Measurements from ENCODE around the gene NOP53. TPM values are rescaled to one million over a fixed set of nuclear protein-coding genes. Genes with fewer than 3 reads are reported as not detected.
"Not testable (repeated sequence)": the region's sequence is repeated elsewhere in the genome, so short reads cannot be mapped to it uniquely, and the experiment has no call there.

The NOP53 gene
- total RNA-seq, 2 experiments from 2014 or later = 259 to 268 TPM

- H3K36me3 Mint-ChIP-seq = peaks cover 10% of the 10 kb centered on the region
- ChIA-PET POLR2A (no interaction called here), CTCF (interaction anchor here (1.0 to 13.9 kb wide), 6 partner anchors 8 to 269 kb away, joined by 3 to 193 read pairs (median 4); partner anchors contain the start of genes EHD2 and NAPA)
- no peak overlapping the region for H3K27ac Mint-ChIP-seq
- H3K27me3 Mint-ChIP-seq = no peaks in the 10 kb centered on the region
- DNase-seq = no peak
- H3K9me3 Mint-ChIP-seq = no peaks in the 10 kb centered on the region
- H3K4me3 Mint-ChIP-seq = no peak overlapping the region
- intact Hi-C loops (cut with micrococcal nuclease) = loop anchor here (5.0 kb wide), 1 partner anchor 407 kb away; no protein-coding TSS in a partner anchor
- H3K4me1 Mint-ChIP-seq (ENCODE audit: low read depth) = no peaks in the 10 kb centered on the region
Observed at GRCh38 chr19:47704656-47705055, 40.7 kb upstream of the NOP53 start.

GRCh38 chr19:47707135-47707925 lies 38.0 kb upstream of the NOP53 start:
- Mint-ChIP-seq H3K27me3 (peaks cover 6% of the 10 kb centered on the region), H3K27ac (no peak overlapping the region), H3K9me3 (no peaks in the 10 kb centered on the region), H3K4me1 (ENCODE audit: low read depth) (no peaks in the 10 kb centered on the region), H3K36me3 (peaks cover 6% of the 10 kb centered on the region), H3K4me3 (no peak overlapping the region)
- intact Hi-C loops (cut with micrococcal nuclease) = loop anchor here (1.0 to 5.0 kb wide), 2 partner anchors 271 to 410 kb away; no protein-coding TSS in a partner anchor
- POLR2A ChIA-PET = no interaction called here
- DNase-seq = peak; percentile 88
- CTCF ChIA-PET = interaction anchor here (0.6 to 13.9 kb wide), 26 partner anchors 8 to 415 kb away, joined by 3 to 193 read pairs (median 4); partner anchors contain the start of genes KPTN, NAPA and NOP53

GRCh38 chr19:47711652-47712242 lies 33.6 kb upstream of the NOP53 start:
- peaks cover 3% of the 10 kb centered on the region for H3K9me3 Mint-ChIP-seq
- ChIA-PET POLR2A (no interaction called here), CTCF (interaction anchor here (1.6 to 13.9 kb wide), 10 partner anchors 8 to 276 kb away, joined by 3 to 193 read pairs (median 11); partner anchors contain the start of genes KPTN, NAPA and NOP53)
- intact Hi-C loops (cut with micrococcal nuclease) = no loop called here
- peak overlapping the region; percentile 32 for H3K4me3 Mint-ChIP-seq
- no peak for DNase-seq
- H3K4me1 Mint-ChIP-seq (ENCODE audit: low read depth) = no peaks in the 10 kb centered on the region
- no peaks in the 10 kb centered on the region for H3K36me3 Mint-ChIP-seq
- H3K27ac Mint-ChIP-seq = no peak overlapping the region
- peaks cover 26% of the 10 kb centered on the region for H3K27me3 Mint-ChIP-seq

GRCh38 chr19:47713046-47714021 lies 32.0 kb upstream of the NOP53 start, which contains the start of gene EHD2:
EHD2 (plus strand) TSS chr19:47713422; CDS start chr19:47716613, 3,191 bp downstream.
- Mint-ChIP-seq H3K27me3 (peaks cover 26% of the 10 kb centered on the region), H3K9me3 (peaks cover 3% of the 10 kb centered on the region), H3K27ac (no peak within 1 kb of the TSS), H3K4me1 (ENCODE audit: low read depth) (no peaks in the 10 kb centered on the region), H3K4me3 (peak within 1 kb of the TSS; percentile 14), H3K36me3 (no peaks in the 10 kb centered on the region)
- ChIA-PET POLR2A (interaction anchor here (1.4 kb wide), 1 partner anchor 30 kb away, joined by 6 read pairs; no protein-coding TSS in a partner anchor), CTCF (interaction anchor here (0.6 to 13.9 kb wide), 29 partner anchors 10 to 408 kb away, joined by 3 to 193 read pairs (median 5); partner anchors contain the start of genes NAPA and NOP53)
- intact Hi-C loops (cut with micrococcal nuclease) = loop anchor here (1.0 kb wide), 1 partner anchor 30 kb away; no protein-coding TSS in a partner anchor
- peak; percentile 64 for DNase-seq

GRCh38 chr19:47714339-47714738 lies 31.0 kb upstream of the NOP53 start:
- intact Hi-C loops (cut with micrococcal nuclease) = no loop called here
- no peak for DNase-seq
- H3K27me3 Mint-ChIP-seq = peaks cover 26% of the 10 kb centered on the region
- H3K9me3 Mint-ChIP-seq = peaks cover 3% of the 10 kb centered on the region
- ChIA-PET CTCF (interaction anchor here (0.9 to 13.9 kb wide), 7 partner anchors 10 to 279 kb away, joined by 4 to 193 read pairs (median 26); partner anchors contain the start of gene NOP53), POLR2A (no interaction called here)
- H3K27ac Mint-ChIP-seq = no peak overlapping the region
- no peaks in the 10 kb centered on the region for H3K36me3 Mint-ChIP-seq
- no peaks in the 10 kb centered on the region for H3K4me1 Mint-ChIP-seq (ENCODE audit: low read depth)
- no peak overlapping the region for H3K4me3 Mint-ChIP-seq

- H3K27me3 Mint-ChIP-seq = peaks cover 28% of the 10 kb centered on the region
- CTCF ChIA-PET = interaction anchor here (0.9 to 13.9 kb wide), 7 partner anchors 8 to 279 kb away, joined by 4 to 193 read pairs (median 5); partner anchors contain the start of gene NOP53
- H3K9me3 Mint-ChIP-seq; POLR2A ChIA-PET; H3K27ac Mint-ChIP-seq; DNase-seq; H3K36me3 Mint-ChIP-seq; H3K4me3 Mint-ChIP-seq; H3K4me1 Mint-ChIP-seq (ENCODE audit: low read depth); intact Hi-C loops (cut with micrococcal nuclease): not testable (repeated sequence)
Observed at GRCh38 chr19:47714855-47715254, 30.5 kb upstream of the NOP53 start.

- Mint-ChIP-seq H3K9me3 (peaks cover 3% of the 10 kb centered on the region), H3K4me1 (ENCODE audit: low read depth) (no peaks in the 10 kb centered on the region), H3K36me3 (no peaks in the 10 kb centered on the region), H3K4me3 (no peak overlapping the region), H3K27me3 (peaks cover 33% of the 10 kb centered on the region), H3K27ac (no peak overlapping the region)
- intact Hi-C loops (cut with micrococcal nuclease) = no loop called here
- POLR2A ChIA-PET = no interaction called here
- no peak for DNase-seq
- CTCF ChIA-PET = interaction anchor here (0.5 to 13.9 kb wide), 5 partner anchors 10 to 281 kb away, joined by 3 to 193 read pairs (median 5); partner anchors contain the start of gene NOP53
Observed at GRCh38 chr19:47716270-47716937, 28.9 kb upstream of the NOP53 start.

- CTCF ChIA-PET = interaction anchor here (1.2 to 8.7 kb wide), 2 partner anchors 19 to 24 kb away, joined by 4 to 183 read pairs; partner anchors contain the start of gene NOP53
- H3K9me3 Mint-ChIP-seq; H3K27ac Mint-ChIP-seq; H3K4me3 Mint-ChIP-seq; H3K36me3 Mint-ChIP-seq; POLR2A ChIA-PET; H3K4me1 Mint-ChIP-seq (ENCODE audit: low read depth); intact Hi-C loops (cut with micrococcal nuclease); DNase-seq: not testable (repeated sequence)
- H3K27me3 Mint-ChIP-seq = peaks cover 25% of the 10 kb centered on the region
Observed at GRCh38 chr19:47718415-47719046, 26.8 kb upstream of the NOP53 start.

- no peak overlapping the region for H3K27ac Mint-ChIP-seq
- DNase-seq = no peak
- H3K36me3 Mint-ChIP-seq = no peaks in the 10 kb centered on the region
- no peaks in the 10 kb centered on the region for H3K4me1 Mint-ChIP-seq (ENCODE audit: low read depth)
- CTCF ChIA-PET = interaction anchor here (0.7 to 1.2 kb wide), 2 partner anchors 16 to 20 kb away, joined by 3 to 4 read pairs; no protein-coding TSS in a partner anchor
- intact Hi-C loops (cut with micrococcal nuclease) = no loop called here
- H3K27me3 Mint-ChIP-seq = peaks cover 22% of the 10 kb centered on the region
- H3K4me3 Mint-ChIP-seq = no peak overlapping the region
- peaks cover under 1% of the 10 kb centered on the region for H3K9me3 Mint-ChIP-seq
- POLR2A ChIA-PET = no interaction called here
Observed at GRCh38 chr19:47719047-47719859, 26.1 kb upstream of the NOP53 start.
